GM12801 (cell line): ENCODE measurements around the gene NF2.

Experiments used
- TF ChIP-seq, protein P1 (sequence below): IDR thresholded peaks from one replicate; pipeline ENCODE4 v1.5.1; 2011; ENCODE audit warnings: control low read depth; ENCODE audit not compliant: insufficient read length; ENCODE audit errors: extremely low read depth

Gene NF2

DNA sequence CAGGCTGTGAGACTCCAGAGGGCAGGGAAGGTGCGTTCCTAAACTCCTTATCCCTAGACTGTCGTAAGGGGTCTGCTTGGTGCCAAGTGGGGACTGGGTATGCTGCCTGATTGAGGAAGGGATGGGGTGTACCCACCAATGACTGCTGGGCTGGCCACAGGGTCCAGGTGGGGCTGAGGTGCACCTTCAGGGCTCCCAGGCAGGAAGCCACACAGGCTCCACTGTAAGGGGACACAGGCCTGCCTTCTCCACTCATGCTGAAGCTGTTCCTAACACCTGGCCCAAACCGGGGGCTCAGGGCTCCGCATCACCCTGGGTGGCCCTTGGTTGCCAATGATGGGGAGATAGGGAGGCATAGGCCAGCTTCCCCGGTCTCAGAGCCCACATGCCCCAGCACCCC, 136.8 kb downstream of the NF2 start:
- TF ChIP-seq, protein P1, sequence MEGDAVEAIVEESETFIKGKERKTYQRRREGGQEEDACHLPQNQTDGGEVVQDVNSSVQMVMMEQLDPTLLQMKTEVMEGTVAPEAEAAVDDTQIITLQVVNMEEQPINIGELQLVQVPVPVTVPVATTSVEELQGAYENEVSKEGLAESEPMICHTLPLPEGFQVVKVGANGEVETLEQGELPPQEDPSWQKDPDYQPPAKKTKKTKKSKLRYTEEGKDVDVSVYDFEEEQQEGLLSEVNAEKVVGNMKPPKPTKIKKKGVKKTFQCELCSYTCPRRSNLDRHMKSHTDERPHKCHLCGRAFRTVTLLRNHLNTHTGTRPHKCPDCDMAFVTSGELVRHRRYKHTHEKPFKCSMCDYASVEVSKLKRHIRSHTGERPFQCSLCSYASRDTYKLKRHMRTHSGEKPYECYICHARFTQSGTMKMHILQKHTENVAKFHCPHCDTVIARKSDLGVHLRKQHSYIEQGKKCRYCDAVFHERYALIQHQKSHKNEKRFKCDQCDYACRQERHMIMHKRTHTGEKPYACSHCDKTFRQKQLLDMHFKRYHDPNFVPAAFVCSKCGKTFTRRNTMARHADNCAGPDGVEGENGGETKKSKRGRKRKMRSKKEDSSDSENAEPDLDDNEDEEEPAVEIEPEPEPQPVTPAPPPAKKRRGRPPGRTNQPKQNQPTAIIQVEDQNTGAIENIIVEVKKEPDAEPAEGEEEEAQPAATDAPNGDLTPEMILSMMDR: no peak

GRCh38 chr22:29741926-29742325, 138.5 kb downstream of the NF2 start:
- TF ChIP-seq, protein P1: no peak

DNA sequence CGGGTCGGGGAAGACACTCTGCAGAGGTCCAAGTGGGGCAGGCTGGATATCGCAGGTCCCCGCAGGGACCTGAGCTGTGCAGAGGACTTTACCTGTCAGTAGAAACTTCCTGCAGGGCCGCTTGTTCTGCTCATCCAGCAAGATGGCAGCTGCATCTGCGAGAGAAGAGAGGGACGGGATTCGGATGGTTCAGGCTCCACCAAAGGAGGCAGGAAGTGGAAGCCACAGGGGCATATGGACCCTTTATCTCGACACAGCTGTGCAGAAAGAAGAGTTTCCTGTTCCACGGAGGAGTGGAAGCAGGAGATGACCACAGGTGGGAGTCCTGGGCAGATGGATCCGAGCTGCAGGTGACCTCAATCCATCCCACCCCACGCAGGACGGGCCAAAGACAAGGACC, 138.9 kb downstream of the NF2 start:
- TF ChIP-seq, protein P1: no peak

DNA sequence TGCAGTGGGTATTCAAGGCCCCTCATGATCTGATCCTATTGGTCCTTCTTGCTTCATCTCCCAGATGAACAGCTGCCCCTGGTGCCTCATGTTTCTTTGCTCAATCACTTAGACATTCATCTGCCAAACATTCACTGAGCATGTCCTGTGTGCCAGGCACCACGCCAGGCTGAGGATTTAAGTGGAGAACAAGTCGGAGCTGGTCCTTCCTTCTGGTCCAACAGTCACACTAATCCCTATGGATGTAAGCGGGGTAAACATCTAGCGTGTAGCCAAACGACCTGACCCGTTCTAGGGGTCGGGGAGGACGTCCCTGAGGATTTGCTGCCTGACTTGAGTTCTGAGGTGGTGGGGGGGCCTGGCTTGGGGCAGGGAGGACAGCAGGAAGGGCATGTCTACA, 141.5 kb downstream of the NF2 start:
- TF ChIP-seq, protein P1: no peak

DNA sequence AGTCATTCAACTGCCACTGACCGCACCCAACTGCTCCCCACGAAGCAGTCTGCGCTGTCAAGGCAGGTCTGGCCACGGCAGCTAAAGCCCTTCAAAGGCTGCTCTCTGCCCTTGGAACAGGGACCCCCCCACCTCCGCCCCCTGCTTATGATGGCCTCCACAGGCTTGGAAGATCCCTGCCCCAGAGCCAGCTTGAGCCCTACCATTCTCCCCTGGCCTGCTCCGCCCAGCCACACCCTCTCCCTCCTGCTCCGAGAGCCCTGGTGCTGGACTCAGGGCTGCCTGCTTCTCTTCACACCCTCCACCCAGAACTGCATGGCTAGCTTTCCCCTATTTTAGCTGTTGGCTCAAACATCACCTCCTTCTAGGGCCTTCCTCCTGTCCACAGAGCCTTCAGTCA, 144.4 kb downstream of the NF2 start:
- TF ChIP-seq, protein P1: no peak
